A172 (cell line): ENCODE data around the gene PYY. TPM values are rescaled to one million over a fixed set of nuclear protein-coding genes. Genes with fewer than 3 reads are reported as not detected.
"Not testable (repeated sequence)": the region's sequence is repeated elsewhere in the genome, so short reads cannot be mapped to it uniquely, and the experiment has no call there.

Experiments
- DNase-seq: peaks from one replicate; pipeline ENCODE4 v3.0.0-alpha.2; 2015; ENCODE audit warnings: low spot score
- total RNA-seq: library from RNA; depleted of rRNA; stranded (reverse); fragments of >200 nt; shearing (Covaris generic); gene quantifications from 2 replicates; pipeline ENCODE4 v1.2.3, GENCODE V29; 2014

PYY gene
- total RNA-seq, 1 experiment from 2014 or later: not detected

- no peak for DNase-seq
Measured at GRCh38 chr17:43946781-43947180, 7.0 kb downstream of the PYY start.

GRCh38 chr17:43945074-43945829 lies 8.5 kb downstream of the PYY start:
- no peak for DNase-seq

GRCh38 chr17:43942051-43942685 lies 11.6 kb downstream of the PYY start, which contains the start of gene PPY:
PPY (minus strand) TSS chr17:43942476; CDS start chr17:43941654, 822 bp downstream.
- DNase-seq: no peak

- DNase-seq: peak; percentile 30
Measured at GRCh38 chr17:43940630-43941029, 13.1 kb downstream of the PYY start.

DNA sequence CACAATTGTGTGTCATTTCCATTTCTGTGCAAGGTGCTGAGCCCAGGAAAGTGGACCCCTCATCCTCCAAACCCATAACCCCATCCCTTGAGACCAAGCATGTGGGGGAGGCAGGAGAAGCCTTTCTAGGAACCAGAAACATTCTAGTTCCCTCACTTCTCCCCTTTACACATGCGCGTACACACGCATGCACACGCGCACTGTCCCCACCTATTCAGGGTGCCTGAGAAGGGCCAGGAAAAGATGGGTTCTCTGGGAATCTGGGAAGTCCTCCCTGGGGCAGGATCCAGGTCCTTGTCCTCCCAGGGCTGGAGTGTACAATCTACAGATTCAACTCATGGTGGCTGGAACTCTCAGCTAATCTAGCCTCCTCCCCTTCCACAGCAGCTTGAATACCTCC lies 13.9 kb downstream of the PYY start:
- DNase-seq: no peak

DNA sequence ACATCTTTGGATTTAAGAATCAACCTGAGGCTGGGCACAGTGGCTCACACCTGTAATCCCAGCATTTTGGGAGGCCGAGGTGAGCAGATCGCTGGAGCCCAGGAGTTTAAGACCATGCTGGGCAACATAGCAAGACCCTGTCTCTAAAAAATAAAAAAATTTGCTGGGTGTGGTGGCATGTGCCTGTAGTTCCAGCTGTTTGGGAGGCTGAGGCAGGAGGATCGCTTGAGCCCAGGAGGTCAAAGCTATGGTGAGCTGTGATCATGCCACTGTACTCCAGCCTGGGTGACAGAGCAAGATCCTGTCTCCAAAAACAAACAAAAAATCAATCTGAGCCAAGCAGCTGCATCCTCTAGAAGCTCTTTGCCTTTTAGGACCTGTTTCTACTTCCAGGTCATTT lies 14.3 kb downstream of the PYY start:
- DNase-seq: not testable (repeated sequence)

DNA sequence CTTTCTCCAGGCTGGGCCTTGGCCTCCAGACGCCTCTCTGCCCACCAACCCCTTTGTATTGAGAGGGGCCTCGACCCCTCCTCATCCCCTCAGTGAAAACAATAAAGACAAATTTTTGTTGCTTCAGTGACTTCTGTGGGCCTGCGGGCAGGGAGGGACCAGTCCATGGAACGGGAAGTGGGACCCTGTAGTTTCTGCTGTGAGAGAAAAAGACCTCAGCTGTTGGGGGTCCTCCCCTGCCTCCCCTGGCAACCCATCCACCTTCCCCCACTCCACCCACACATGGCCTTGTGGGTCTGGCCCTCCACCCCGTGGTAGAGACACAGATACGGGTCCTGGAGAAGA lies 14.9 kb downstream of the PYY start:
- no peak for DNase-seq

GRCh38 chr17:43936434-43936833 lies 17.3 kb downstream of the PYY start:
- no peak for DNase-seq

GRCh38 chr17:43935926-43936261 lies 17.8 kb downstream of the PYY start:
- no peak for DNase-seq

DNA sequence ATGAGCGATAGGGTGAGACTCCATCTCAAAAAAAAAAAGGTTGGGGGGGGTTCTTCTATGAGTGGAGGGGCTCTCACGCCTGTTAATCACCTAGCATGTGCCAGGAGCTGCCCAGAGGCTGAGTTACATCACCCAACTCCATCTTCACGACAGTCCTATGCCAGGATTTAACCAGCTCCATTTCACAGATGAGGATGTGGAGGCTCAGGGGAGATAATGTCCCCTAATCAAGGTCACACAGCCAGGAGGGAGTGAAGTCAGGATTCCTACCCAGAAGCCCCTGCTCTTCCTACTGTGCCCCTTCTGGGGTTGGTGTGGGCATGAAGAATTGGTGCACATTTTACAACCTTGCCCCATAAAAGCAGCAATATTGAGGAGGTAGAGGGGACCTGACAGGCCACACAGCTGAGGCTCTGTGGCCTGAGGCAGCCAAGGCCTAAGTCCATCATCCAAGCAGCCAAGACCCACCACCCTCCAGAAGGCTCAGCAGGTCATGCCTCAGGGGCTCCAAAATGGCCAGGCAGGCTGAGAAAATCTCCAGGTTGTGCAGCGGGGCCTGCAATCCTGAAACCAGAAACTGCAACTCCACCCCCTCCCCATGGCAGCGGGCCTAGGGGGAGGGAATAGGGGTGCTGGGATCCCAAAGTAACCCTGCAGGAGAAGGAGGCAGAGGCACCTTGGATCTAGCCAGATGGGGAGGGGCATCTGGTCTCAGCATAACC lies 18.4 kb downstream of the PYY start:
- DNase-seq: no peak

DNA sequence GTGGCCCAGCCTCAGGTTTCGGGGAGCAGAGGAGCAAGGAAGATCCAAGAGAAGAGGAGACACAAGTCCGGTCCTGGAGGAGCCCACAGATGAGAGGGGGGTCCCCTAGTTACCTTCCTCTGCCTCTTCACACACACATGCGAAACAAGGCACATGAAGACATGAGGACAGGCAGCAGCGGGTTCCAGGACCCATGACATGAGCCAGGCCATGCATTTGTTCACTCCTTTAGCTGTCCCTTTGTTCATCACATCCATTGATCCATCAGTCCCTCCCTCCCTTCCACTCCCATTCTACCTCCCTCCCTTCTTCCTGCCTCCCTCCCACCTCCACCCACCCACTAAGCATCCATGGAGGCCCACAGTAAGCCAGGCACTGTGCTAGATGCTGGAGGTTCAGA lies 20.8 kb downstream of the PYY start:
- DNase-seq: no peak

DNA sequence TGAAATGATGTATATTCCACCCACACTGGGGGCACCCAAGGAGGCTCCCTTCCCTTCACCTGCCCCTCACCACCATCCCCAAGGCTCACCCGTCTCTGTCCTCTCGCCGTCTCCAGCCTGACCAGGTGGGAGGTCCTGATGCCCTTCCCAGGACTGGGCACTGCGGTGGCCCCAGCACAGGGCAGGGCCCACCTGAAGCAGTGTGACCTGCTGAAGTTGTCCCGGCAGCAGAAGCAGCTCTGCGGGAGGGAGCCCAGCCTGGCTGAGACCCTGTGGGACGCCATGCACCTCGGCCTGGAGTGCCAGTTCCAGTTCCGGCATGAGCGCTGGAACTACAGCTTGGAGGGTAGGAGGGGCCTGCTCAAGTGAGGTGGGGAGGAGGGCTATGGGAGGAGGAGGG lies 21.4 kb downstream of the PYY start:
- DNase-seq: no peak

DNA sequence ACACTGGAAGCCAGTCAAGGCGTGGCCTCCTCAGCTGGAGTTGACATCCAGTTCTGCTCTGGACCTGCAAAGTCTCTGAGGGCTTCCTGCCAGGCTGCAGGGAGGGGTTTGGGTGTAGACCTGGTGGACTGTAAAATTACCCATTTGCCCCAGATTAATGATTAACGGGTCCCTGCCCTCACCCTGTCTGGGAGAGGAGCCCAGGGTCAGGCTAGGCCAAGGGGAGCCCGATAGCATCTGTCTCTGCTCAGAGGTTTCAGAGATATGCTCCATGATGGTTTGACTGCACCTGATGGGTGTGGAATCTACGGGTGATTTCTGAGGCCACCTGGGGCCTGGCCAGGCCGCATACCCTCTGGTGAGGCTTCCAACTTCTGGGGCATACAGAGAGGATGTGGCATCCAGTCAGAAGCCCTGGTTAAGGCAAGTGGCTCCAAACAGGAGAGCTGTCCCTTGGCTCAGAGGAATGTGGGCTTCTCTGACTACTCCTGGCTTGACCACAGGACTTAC lies 22.6 kb downstream of the PYY start:
- no peak for DNase-seq

DNA sequence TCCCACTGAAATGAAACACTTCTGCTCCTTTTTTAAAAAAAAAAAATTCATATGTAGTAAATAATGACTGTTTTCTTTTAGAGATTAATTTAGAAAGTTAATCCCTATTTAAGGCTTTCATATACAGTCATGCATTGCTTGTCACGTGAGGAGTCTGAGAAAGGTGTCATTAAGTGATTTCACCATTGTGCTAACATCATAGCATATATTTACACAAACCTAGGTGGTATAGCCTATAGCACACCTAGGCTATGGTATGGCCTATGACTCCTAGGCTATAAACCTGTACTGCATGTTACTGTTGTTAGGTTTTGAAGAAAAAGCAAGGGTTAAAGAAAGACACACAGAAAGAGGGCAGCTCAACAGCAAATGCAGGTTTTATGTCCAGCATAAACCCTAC lies 25.1 kb downstream of the PYY start:
- no peak for DNase-seq

- DNase-seq: not testable (repeated sequence)
Measured at GRCh38 chr17:43927929-43928328, 25.8 kb downstream of the PYY start.

DNA sequence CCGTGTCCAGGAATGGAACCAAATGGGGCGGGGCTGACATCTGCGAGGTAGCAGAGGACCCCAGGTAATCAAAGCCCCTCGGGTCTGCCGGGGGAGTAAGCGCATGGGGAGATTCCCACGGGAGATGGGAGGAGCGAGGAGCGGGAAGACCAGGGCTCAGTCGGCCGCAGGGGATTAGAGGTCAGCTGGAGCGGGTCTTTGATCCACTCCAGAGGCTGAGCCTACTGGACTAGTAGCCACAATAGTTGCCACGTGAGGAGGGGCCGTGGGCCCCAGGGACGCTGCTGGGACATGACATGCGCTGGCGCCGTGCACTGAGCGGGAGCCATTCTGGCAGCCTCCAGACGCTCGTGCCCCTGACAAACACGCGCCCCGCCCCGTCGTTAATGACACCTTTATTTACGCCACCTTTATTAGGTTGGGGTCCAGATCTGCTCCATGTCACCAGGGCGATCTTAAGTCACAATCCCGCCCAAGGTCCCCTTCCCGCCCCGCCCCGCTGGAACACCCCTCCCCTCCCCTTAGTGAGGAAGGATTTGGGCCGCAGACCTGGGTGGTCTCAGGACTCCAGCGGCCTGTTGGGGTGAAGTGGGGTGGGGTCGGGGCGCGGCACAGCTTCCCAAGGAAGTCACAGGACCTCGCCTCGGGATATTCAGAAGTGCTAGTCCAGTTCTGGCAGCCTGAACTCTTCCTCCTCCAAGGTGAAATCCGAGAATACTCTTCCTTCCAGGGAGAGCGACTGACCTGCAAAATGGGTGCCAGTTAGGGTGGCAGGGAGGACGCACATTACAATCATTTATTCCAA lies 26.5 kb downstream of the PYY start:
- DNase-seq: no peak

DNA sequence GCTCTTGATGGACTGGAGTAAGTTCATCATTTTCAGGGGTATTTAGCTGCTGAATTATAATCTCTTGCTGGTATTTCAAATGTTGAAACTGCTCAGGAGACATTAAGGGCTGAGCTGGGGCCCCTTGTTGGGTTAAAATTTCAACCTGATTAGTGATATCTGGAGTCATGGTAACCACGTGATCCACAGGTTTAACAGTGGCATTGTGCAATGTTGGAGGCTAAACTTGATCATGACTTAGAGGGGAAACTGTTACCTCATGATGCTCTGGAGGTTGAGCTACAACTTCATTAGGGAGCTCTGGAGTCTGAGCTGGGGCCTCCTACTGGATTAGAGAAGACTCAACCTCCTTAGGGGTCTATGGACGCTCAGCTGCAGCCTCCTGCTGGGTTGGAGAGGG lies 29.2 kb downstream of the PYY start:
- DNase-seq: no peak

GRCh38 chr17:43920500-43921095 lies 33.1 kb downstream of the PYY start:
- no peak for DNase-seq

GRCh38 chr17:43918026-43918389 lies 35.7 kb downstream of the PYY start:
- DNase-seq: no peak

DNA sequence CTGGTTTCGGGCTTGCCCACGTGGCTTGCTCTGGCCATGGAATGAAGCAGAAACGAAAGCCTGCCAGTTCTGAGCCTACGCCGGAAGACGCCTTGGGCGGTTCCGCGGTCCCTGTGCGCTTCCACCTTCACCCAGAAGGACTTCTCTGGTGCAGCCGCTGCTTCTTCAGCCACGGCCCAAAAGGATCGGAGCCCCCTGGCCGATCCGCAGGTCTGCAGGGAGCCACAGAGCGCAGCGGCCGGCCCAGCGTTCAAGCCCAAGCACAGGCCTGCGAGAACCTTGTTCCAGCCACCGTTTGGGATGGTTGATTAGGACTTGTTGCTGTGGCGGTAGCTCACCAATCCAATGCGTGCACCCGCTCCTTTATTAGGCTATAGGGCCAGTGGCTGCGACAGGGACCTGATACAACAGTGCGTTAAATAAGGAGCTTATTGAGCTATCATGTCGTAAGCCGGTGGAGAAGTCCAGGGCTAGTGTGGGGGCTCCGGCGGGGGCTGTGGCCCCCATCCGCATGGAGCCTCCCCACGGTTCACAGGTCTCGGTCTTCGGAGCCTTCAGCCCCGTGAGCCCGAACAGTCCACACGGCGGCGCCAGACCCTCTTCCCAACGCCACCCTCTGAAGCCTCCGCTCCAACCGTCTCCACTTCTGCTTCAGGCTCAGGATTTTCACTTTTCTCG lies 36.3 kb downstream of the PYY start:
- no peak for DNase-seq

DNA sequence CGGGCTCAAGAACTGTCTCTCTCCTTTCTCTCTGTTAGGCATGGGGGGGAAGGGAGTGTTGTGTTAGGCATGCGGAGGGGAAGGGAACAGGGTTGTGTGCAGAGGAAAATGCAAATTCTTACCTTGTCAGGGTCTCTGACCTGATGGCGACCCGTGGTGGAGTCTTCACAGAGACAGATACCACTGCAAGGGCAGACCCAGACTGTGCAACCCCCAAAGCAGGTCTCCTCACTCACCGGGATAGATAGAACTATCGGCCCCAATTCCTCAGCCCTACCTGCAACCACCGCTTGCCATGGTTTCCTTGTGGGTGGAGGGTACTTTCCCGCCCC lies 36.8 kb downstream of the PYY start:
- DNase-seq: no peak
